ENCODE measurements around the gene ZFP57.

The ZFP57 gene

DNA sequence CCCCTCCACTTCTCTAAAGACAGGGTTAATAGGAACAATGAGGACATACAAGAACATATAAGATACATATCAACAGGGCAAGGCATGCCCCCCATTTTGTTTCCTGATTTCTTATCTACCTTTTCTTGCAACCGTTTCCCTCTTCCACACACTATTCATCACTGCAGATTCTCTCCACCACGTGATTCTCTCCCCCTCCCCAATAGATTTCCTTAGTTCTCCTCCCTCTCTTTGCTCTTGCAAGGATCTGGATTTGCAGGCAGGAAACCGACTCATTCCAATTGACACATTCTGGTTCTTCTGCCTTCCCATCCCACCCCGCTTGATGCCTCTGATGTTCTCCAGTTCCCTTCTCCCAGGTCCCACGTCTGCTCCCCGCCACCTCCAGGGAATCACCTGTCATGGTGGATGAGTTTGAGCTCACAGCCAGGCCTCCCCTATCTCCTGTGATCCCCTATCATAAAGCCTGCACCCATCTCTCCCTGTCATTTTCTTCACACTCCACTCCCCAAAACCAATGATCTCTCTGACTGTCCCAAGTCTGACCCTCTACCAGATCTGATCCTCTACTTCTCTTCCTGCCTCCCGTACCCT is 55.5 kb downstream of the ZFP57 start:
- DNase-seq (ENCODE audit: low spot score) = no peak

DNA sequence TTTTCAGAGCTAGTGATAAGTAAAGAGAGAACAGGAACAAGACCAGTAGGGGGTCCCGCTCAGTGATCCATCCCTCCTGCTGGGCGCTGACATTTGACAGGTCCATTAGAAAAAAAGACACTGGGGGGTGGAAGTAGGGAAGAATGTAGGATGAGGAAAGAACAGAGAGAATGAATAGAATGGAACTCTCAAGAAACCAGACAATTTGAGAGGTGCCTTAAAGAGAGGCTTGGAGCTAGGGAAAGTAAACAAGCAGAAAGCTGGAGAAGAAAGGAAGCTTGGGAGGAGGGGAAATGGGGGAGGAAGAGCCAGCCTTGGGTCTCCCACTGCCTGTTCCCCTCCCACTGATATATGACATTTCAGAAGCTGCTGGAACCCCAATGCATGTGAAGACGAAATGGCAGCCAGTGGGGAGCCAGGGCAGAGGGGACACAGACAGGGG is 56.4 kb downstream of the ZFP57 start:
- no peak for DNase-seq (ENCODE audit: low spot score)
